Measurements from ENCODE around the gene MOCS1.

MOCS1 gene

DNA sequence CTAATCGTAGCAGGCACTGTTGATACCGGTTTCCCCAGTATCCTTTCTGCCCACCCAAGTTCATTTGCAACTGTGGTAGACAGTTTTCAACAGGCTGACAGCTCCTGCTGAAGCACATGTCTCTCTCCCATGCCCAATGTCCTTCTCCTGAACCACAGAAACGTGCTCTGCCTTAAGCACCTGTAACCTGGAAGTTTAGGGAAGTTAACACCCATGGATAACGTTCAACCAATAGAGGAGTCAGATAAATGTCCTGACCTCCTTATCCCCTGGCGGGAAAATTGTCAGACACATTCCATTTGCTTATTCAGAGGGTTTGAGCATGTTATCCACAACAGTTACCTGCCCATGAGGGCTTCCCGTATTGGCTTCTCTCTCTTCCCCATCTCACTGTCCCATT, 29.8 kb upstream of the MOCS1 start:
- CTCF ChIA-PET, result no interaction called here

DNA sequence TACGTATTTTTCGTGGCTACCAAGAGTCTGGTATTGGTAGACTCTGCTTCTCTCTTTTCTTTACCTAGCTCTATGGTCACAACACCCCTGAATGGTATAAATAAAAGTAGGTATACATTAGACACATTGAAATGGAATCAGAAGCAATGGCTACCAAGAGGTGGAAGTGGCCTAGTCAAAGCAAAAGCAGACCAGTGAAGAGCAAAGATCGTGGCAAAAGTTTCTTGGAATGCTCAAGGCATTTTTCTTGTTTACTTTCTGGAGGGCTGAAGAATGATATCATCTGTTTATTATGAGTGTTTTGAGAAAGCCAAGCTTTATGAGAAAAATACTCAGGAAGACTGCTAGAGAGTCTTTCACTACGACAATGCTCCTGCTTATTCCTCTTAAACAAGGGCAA, 28.6 kb upstream of the MOCS1 start:
- POLR2A ChIA-PET, result no interaction called here
- CTCF ChIA-PET, result no interaction called here
- TF ChIP-seq, protein P1, sequence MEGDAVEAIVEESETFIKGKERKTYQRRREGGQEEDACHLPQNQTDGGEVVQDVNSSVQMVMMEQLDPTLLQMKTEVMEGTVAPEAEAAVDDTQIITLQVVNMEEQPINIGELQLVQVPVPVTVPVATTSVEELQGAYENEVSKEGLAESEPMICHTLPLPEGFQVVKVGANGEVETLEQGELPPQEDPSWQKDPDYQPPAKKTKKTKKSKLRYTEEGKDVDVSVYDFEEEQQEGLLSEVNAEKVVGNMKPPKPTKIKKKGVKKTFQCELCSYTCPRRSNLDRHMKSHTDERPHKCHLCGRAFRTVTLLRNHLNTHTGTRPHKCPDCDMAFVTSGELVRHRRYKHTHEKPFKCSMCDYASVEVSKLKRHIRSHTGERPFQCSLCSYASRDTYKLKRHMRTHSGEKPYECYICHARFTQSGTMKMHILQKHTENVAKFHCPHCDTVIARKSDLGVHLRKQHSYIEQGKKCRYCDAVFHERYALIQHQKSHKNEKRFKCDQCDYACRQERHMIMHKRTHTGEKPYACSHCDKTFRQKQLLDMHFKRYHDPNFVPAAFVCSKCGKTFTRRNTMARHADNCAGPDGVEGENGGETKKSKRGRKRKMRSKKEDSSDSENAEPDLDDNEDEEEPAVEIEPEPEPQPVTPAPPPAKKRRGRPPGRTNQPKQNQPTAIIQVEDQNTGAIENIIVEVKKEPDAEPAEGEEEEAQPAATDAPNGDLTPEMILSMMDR (IDR thresholded peaks at IDR 0.05; ENCODE audit: control extremely low read depth, extremely low read depth, low read depth, missing control alignments), result no peak
- DNase-seq (ENCODE audit: extremely low spot score), result no peak

More for the DNA sequence above, 29.8 kb upstream of the MOCS1 start:
- POLR2A ChIA-PET, result no interaction called here
- DNase-seq (ENCODE audit: extremely low spot score), result no peak
- TF ChIP-seq, protein P1 (IDR thresholded peaks at IDR 0.05; ENCODE audit: control extremely low read depth, extremely low read depth, low read depth, missing control alignments), result no peak

DNA sequence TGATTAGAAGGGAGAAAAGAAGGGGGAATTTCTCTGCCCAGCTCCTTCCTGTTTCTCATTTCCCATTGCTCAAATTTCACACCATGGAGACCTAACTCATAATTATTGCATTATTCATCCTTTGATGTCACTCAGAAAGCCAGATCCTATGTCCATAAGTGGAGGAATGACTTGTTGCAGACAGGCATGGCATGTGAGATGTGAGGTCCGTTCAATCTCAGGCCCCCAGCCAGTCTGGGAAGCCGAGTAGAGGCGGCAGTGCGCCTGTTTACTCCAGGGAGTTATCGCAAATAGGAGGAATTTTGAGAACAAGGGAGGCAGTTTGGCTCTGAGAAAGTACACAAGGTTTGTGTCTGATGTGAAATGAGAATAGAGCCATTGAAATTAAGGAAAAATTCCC, 26.9 kb upstream of the MOCS1 start:
- TF ChIP-seq, protein P1 (IDR thresholded peaks at IDR 0.05; ENCODE audit: control extremely low read depth, extremely low read depth, low read depth, missing control alignments), result no peak
- POLR2A ChIA-PET, result no interaction called here
- CTCF ChIA-PET, result no interaction called here
- DNase-seq (ENCODE audit: extremely low spot score), result no peak

DNA sequence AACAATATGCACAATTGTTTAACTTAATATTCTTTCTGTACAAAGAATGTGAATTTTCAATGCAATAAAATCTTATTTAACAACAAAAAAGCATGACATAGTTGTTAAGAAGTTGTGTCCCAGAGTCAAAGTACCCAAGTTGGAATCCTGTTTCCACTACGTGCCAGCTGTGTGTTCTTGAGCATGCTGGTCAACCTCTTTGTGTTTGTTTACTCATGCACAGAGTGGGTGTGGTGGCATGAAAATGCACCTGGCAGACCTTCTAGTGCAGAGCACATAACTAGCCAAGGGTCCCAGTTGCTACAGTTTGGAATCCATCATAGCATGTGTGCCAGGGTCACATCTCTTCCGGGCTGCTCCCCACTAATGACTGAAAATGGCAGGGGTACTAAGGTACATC, 24.7 kb upstream of the MOCS1 start:
- ChIA-PET POLR2A (no interaction called here), CTCF (no interaction called here)
- TF ChIP-seq, protein P1 (IDR thresholded peaks at IDR 0.05; ENCODE audit: control extremely low read depth, extremely low read depth, low read depth, missing control alignments), result no peak
- no peak for DNase-seq (ENCODE audit: extremely low spot score)

DNA sequence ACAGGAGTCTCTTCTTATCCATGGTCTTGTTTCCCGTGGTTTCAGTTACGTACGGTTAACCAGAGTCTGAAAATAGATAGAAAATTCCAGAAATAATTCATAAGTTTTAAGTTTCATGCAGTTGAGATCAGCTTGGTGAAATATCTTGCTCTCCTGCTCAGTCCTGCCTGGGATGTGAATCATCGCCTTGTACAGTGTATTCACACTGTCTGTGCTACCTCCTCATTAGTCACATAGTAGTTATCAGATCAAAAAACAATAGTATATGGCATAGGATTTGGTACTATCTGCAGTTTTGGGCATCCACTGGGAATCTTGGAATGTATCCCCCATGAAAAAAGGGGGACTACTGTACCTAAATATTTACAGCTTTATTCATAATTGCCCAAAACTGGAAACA, 22.7 kb upstream of the MOCS1 start:
- ChIA-PET CTCF (no interaction called here), POLR2A (no interaction called here)
- TF ChIP-seq, protein P1 (IDR thresholded peaks at IDR 0.05; ENCODE audit: control extremely low read depth, extremely low read depth, low read depth, missing control alignments), result no peak
- DNase-seq (ENCODE audit: extremely low spot score), result no peak

DNA sequence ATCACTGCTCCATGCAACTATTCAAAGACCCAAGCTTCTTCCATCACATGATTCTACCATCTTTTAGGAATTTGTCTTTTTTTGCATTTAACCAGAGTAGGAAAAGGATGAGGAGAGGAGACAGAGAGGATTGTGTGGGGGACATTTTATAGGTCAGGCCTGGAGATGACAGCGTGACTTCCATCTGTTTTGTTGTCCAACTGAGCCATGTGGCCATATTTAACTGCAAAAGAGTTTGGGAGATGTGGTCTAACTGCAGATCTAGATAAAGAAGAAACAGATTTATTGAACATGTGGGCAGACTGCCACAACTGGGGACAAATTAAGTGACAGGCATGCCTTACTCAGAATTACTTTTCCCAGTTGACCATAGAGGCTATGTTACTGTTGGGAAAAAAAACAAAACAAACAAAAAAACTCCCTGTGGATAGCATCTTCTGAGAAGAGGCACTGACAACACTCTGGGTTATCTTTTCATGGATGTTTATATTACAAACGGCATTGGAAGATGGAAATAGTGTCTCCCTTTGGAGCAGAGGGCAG, 18.9 kb upstream of the MOCS1 start:
- ChIA-PET POLR2A (no interaction called here), CTCF (no interaction called here)
- TF ChIP-seq, protein P1 (IDR thresholded peaks at IDR 0.05; ENCODE audit: control extremely low read depth, extremely low read depth, low read depth, missing control alignments), result no peak
- no peak for DNase-seq (ENCODE audit: extremely low spot score)

DNA sequence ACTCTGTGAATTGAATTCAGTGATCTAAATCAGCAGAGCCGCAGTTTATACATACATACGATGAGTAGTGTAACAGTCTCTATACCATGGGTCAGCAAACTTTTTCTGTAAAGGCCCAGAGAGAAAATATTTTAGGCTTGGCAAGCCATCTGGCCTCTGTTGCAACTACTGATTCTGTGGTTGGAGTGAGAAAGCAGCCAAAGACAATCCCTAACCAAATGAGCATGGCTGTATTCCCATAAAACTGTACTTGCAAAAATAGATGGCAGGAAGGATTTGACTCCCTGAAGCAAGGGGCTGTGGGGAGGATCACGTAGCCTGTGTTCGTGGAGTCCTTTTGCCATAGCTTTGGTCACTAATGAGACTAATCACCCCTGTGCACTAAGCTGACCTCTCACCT, 17.9 kb upstream of the MOCS1 start:
- ChIA-PET POLR2A (no interaction called here), CTCF (no interaction called here)
- no peak for DNase-seq (ENCODE audit: extremely low spot score)
- TF ChIP-seq, protein P1 (IDR thresholded peaks at IDR 0.05; ENCODE audit: control extremely low read depth, extremely low read depth, low read depth, missing control alignments), result no peak
